GM06990 (cell line): Measurements from ENCODE around the gene SMIM45.

Source experiments
- DNase-seq: peaks from one replicate; pipeline ENCODE4 v3.0.0-alpha.2; 2011; ENCODE audit not compliant: insufficient read length; ENCODE audit errors: extremely low read depth
- H3K27me3 ChIP-seq: replicated peaks from 2 replicates; pipeline ENCODE4 v1.6.0; 2011; ENCODE audit warnings: low read length; ENCODE audit not compliant: control insufficient read depth, insufficient read depth
- H3K36me3 ChIP-seq: 2 replicates; pipeline ENCODE4 v1.5.1; 2011; ENCODE audit warnings: low read length; ENCODE audit not compliant: control insufficient read depth, insufficient read depth
- H3K4me3 ChIP-seq: replicated peaks from 2 replicates; pipeline ENCODE4 v1.5.1; 2011; ENCODE audit warnings: low read depth, mild to moderate bottlenecking, control low read depth, low read length
- TF ChIP-seq, protein P1 (sequence below): IDR thresholded peaks from 2 replicates; pipeline ENCODE4 v1.5.1; 2011; ENCODE audit warnings: low read length, control low read depth, mild to moderate bottlenecking, inconsistent platforms; ENCODE audit not compliant: insufficient read depth, poor library complexity, severe bottlenecking

Gene SMIM45

DNA sequence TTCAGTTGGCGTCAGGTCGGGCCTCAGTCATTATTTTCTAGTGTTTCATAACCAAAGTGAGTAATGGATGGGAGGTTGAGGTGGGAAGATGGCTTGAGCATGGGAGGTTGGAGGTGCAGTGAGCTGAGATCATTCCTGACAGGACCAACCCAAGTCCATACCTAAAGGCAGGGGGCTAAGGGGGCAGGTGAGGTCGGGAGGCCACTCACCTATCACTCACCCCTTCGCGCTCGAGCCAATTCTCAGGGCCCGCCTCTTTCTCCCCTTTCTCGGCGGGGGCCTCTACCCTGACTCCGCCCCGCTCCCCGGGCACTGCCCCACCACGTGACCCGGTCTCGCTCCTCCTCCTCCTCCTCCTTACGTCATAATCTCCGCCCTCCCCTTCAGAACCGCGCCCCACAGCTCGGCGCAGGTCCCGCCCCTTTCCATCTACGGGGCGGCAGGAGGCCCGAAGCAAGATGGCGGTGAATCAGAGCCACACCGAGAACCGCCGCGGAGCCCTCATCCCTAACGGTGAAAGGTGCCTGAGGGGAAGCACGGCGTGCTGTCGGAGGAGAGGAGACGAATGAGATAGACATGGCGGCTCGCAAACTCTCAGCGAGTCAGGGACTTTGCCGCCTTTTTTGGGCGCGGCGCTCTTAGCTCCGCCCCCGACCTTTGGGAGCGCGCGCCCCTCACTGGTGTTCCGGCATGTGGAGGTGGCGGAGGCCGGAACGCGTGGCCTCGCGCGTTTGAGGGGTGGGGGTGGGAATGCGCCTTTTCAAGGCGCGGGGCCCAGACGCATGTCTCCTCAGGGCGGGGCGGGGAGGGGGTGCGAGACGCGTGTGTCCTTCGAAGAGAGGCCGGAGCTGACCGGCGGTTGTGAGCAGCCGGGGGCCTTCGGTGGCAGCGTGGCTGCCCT, 46.7 kb downstream of the SMIM45 start, which contains the start of gene WBP2NL:
TSS of gene WBP2NL (plus strand) at position 428 of the 901 bp plus-strand sequence. CDS start at position 459, 31 bp downstream.
- Histone ChIP-seq H3K36me3 (peaks cover 2% of the 10 kb centered on the region), H3K27me3 (no peaks in the 10 kb centered on the region), H3K4me3 (peak within 1 kb of the TSS; percentile 76)
- TF ChIP-seq, protein P1, sequence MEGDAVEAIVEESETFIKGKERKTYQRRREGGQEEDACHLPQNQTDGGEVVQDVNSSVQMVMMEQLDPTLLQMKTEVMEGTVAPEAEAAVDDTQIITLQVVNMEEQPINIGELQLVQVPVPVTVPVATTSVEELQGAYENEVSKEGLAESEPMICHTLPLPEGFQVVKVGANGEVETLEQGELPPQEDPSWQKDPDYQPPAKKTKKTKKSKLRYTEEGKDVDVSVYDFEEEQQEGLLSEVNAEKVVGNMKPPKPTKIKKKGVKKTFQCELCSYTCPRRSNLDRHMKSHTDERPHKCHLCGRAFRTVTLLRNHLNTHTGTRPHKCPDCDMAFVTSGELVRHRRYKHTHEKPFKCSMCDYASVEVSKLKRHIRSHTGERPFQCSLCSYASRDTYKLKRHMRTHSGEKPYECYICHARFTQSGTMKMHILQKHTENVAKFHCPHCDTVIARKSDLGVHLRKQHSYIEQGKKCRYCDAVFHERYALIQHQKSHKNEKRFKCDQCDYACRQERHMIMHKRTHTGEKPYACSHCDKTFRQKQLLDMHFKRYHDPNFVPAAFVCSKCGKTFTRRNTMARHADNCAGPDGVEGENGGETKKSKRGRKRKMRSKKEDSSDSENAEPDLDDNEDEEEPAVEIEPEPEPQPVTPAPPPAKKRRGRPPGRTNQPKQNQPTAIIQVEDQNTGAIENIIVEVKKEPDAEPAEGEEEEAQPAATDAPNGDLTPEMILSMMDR, result no peak
- DNase-seq, result peak; percentile 92

- TF ChIP-seq, protein P1, result no peak
These were observed 48.5 kb downstream of the SMIM45 start for GRCh38 chr22:42000466-42000865.

GRCh38 chr22:42001121-42001520, 49.2 kb downstream of the SMIM45 start:
- no peak for DNase-seq
- TF ChIP-seq, protein P1, result no peak

More at GRCh38 chr22:42000466-42000865, 48.5 kb downstream of the SMIM45 start:
- Histone ChIP-seq H3K27me3 (no peaks in the 10 kb centered on the region), H3K36me3 (peaks cover 2% of the 10 kb centered on the region), H3K4me3 (no peak overlapping the region)
- DNase-seq, result no peak

DNA sequence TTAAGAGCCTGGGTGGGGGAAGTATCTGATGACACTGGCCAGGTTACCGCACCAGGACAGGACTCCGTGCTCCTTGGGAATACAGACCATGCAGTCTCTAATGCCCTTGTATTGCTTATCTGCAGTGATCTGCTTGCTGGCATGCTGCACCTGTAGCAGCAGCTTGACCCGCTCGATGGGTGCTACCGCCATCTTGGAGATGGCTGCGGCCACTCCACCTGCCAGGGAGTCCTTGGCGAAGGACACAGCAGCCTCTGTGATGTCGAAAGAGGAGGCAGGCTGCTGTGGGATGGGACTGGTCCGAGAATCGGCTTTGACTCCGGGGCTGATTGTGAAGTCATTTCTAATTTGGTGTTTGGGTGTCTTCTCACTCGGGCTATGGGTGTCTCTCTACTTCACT, 49.8 kb downstream of the SMIM45 start:
- TF ChIP-seq, protein P1, result no peak
- DNase-seq, result no peak
- H3K27me3 ChIP-seq, result no peaks in the 10 kb centered on the region
- peaks cover 2% of the 10 kb centered on the region for H3K36me3 ChIP-seq
- H3K4me3 ChIP-seq, result no peak overlapping the region

More at GRCh38 chr22:42001121-42001520, 49.2 kb downstream of the SMIM45 start:
- Histone ChIP-seq H3K4me3 (no peak overlapping the region), H3K36me3 (peaks cover 2% of the 10 kb centered on the region), H3K27me3 (no peaks in the 10 kb centered on the region)

- no peak for DNase-seq
- no peaks in the 10 kb centered on the region for H3K36me3 ChIP-seq
- TF ChIP-seq, protein P1, result no peak
- H3K4me3 ChIP-seq, result no peak overlapping the region
- no peaks in the 10 kb centered on the region for H3K27me3 ChIP-seq
These were observed 56.0 kb downstream of the SMIM45 start for GRCh38 chr22:42007922-42008321.
